ENCODE data around the gene C6orf52.

DNA sequence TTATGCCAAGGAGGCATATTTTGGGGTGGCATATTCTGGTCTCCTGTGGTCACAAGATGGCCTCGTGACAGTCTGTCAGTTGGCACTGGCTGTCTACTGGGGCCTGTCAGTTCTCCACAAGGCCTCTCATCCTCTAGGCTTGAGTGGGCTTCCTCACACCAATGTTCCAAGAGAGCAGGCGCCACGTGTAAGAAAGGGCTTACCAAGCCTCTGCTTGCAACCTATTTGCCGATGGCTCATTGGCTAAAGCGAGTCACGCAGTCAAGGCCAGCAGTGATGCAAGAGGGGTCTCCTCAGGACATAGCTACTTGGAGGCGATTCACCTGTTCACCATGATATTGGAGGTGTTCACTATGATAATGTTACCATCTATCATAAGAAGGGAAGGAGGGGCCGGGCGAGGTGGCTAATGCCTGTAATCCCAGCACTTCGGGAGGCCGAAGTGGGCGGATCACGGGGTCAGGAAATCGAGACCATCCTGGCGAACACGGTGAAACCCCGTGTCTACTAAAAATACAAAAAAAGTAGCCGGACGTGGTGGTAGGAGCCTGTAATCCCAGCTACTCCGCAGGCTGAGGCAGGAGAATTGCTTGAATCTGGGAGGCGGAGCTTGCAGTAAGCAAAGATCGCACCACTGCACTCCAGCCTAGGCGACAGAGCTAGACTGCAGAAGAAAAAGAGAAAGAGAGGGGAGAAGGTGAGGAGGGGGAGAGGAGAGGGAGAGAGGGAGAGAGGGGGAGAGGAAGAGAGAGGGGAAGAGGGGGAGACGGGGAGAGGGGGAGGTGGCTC is 35.3 kb downstream of the C6orf52 start:
- TF ChIP-seq ZNF546 (CRISPR knock-in tag; conservative IDR thresholded peaks at IDR 0.05), result no peak
- no peak for TF ChIP-seq SALL2 (CRISPR knock-in tag; IDR thresholded peaks at IDR 0.05)
- TF ChIP-seq, protein P1, sequence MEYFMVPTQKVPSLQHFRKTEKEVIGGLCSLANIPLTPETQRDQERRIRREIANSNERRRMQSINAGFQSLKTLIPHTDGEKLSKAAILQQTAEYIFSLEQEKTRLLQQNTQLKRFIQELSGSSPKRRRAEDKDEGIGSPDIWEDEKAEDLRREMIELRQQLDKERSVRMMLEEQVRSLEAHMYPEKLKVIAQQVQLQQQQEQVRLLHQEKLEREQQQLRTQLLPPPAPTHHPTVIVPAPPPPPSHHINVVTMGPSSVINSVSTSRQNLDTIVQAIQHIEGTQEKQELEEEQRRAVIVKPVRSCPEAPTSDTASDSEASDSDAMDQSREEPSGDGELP (IDR thresholded peaks at IDR 0.05; ENCODE audit: borderline replicate concordance, low read depth), result no peak
- no peak for TF ChIP-seq ARNT2 (CRISPR knock-in tag; IDR thresholded peaks at IDR 0.05; ENCODE audit: low read depth)
- TF ChIP-seq, protein P2, sequence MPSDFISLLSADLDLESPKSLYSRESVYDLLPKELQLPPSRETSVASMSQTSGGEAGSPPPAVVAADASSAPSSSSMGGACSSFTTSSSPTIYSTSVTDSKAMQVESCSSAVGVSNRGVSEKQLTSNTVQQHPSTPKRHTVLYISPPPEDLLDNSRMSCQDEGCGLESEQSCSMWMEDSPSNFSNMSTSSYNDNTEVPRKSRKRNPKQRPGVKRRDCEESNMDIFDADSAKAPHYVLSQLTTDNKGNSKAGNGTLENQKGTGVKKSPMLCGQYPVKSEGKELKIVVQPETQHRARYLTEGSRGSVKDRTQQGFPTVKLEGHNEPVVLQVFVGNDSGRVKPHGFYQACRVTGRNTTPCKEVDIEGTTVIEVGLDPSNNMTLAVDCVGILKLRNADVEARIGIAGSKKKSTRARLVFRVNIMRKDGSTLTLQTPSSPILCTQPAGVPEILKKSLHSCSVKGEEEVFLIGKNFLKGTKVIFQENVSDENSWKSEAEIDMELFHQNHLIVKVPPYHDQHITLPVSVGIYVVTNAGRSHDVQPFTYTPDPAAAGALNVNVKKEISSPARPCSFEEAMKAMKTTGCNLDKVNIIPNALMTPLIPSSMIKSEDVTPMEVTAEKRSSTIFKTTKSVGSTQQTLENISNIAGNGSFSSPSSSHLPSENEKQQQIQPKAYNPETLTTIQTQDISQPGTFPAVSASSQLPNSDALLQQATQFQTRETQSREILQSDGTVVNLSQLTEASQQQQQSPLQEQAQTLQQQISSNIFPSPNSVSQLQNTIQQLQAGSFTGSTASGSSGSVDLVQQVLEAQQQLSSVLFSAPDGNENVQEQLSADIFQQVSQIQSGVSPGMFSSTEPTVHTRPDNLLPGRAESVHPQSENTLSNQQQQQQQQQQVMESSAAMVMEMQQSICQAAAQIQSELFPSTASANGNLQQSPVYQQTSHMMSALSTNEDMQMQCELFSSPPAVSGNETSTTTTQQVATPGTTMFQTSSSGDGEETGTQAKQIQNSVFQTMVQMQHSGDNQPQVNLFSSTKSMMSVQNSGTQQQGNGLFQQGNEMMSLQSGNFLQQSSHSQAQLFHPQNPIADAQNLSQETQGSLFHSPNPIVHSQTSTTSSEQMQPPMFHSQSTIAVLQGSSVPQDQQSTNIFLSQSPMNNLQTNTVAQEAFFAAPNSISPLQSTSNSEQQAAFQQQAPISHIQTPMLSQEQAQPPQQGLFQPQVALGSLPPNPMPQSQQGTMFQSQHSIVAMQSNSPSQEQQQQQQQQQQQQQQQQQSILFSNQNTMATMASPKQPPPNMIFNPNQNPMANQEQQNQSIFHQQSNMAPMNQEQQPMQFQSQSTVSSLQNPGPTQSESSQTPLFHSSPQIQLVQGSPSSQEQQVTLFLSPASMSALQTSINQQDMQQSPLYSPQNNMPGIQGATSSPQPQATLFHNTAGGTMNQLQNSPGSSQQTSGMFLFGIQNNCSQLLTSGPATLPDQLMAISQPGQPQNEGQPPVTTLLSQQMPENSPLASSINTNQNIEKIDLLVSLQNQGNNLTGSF (CRISPR knock-in tag; IDR thresholded peaks at IDR 0.05), result no peak
- TF ChIP-seq ZNF317 (CRISPR knock-in tag; IDR thresholded peaks at IDR 0.05), result no peak
- TF ChIP-seq, protein P3, sequence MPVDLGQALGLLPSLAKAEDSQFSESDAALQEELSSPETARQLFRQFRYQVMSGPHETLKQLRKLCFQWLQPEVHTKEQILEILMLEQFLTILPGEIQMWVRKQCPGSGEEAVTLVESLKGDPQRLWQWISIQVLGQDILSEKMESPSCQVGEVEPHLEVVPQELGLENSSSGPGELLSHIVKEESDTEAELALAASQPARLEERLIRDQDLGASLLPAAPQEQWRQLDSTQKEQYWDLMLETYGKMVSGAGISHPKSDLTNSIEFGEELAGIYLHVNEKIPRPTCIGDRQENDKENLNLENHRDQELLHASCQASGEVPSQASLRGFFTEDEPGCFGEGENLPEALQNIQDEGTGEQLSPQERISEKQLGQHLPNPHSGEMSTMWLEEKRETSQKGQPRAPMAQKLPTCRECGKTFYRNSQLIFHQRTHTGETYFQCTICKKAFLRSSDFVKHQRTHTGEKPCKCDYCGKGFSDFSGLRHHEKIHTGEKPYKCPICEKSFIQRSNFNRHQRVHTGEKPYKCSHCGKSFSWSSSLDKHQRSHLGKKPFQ (CRISPR knock-in tag; IDR thresholded peaks at IDR 0.05; ENCODE audit: insufficient replicate concordance), result no peak
- TF ChIP-seq HNRNPUL1 (IDR thresholded peaks at IDR 0.05; ENCODE audit: low read depth, low read length), result no peak
- TF ChIP-seq HDAC2 (CRISPR knock-in tag; IDR thresholded peaks at IDR 0.05), result no peak
- no peak for TF ChIP-seq RELA (CRISPR knock-in tag; IDR thresholded peaks at IDR 0.05)
- no peak for TF ChIP-seq CHD4 (IDR thresholded peaks at IDR 0.05; ENCODE audit: borderline replicate concordance, low read length)
